Measurements from ENCODE around the gene ARL4C.

Gene ARL4C

DNA sequence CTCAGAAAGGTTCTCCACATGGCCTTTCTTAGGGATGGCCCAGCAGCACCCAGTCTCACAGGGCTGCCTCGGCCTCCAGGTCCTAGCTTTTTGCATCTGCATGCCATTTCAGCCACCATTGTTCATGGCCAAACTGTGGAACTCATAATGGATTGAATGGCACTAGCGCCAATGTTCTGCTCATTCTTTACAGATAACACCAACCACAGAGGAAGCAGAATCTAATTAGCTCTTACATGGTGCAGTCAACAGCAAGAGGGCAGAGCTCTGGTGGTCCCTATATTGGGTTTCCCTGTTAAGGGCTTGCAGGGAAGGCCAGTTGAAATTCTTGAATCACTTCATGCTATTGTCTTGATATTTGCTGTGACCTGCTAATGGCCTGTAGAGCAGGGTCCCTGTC is 45.6 kb downstream of the ARL4C start:
- Histone ChIP-seq H3K9ac (ENCODE audit: insufficient read length, low read depth) (no peak overlapping the region), H3K9me3 (ENCODE audit: insufficient read depth, low read length) (peaks cover 19% of the 10 kb centered on the region), H3K4me1 (ENCODE audit: insufficient read depth, insufficient read length) (peaks cover 19% of the 10 kb centered on the region), H3K4me3 (ENCODE audit: insufficient read length, low read depth) (no peak overlapping the region), H3K27me3 (ENCODE audit: insufficient read depth, insufficient read length) (no peaks in the 10 kb centered on the region), H3K36me3 (ENCODE audit: insufficient read depth, insufficient read length, low read length) (no peaks in the 10 kb centered on the region)
- TF ChIP-seq ZNF274 (IDR thresholded peaks at IDR 0.05; ENCODE audit: low read depth, low read length) = no peak
- TF ChIP-seq YY1 (IDR thresholded peaks at IDR 0.05; ENCODE audit: insufficient read depth, insufficient read length) = no peak
- TF ChIP-seq SUZ12 (IDR thresholded peaks at IDR 0.05; ENCODE audit: extremely low read depth, insufficient read depth, insufficient read length) = no peak
- no peak for DNase-seq (ENCODE audit: low read depth, low spot score)

DNA sequence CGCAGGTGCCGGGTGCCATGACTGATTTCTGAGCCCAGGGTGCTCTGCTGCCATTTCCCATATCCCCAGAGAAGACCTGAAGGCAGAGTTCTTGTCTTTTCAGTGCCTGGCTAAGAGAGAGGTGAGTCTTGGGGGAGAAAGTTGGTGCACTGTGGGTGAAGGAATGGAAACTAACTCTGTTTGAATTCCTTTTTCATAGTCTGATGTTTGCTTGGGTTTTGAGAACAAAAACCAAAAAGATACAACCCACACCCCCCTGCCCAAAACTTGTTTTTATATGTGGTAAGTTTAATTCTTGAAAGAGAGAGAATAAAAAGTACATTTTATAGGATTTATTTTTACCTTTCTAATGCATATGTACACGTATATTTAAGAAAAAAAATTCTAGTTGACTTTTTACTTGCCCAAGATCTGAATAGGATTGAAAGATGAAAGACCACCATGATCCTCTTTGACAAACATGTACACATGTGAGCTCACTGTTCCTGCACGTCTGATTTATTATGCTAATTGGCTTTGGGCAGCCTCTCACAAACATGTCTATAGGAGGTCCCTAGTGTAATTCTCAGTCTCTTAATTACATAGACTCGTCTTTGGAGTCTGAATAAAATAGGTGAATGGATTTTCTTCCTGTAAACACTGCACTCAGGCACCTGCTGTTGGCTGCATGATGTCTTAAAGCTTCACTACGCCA is 46.3 kb downstream of the ARL4C start:
- no peak overlapping the region for H3K9ac ChIP-seq (ENCODE audit: insufficient read length, low read depth)
- TF ChIP-seq ZNF274 (IDR thresholded peaks at IDR 0.05; ENCODE audit: low read depth, low read length) = no peak
- TF ChIP-seq YY1 (IDR thresholded peaks at IDR 0.05; ENCODE audit: insufficient read depth, insufficient read length) = no peak
- no peak for TF ChIP-seq SUZ12 (IDR thresholded peaks at IDR 0.05; ENCODE audit: extremely low read depth, insufficient read depth, insufficient read length)
- no peak for DNase-seq (ENCODE audit: low read depth, low spot score)
- peaks cover 19% of the 10 kb centered on the region for H3K4me1 ChIP-seq (ENCODE audit: insufficient read depth, insufficient read length)
- no peaks in the 10 kb centered on the region for H3K27me3 ChIP-seq (ENCODE audit: insufficient read depth, insufficient read length)
- H3K9me3 ChIP-seq (ENCODE audit: insufficient read depth, low read length) = peaks cover 19% of the 10 kb centered on the region
- H3K4me3 ChIP-seq (ENCODE audit: insufficient read length, low read depth) = no peak overlapping the region
- no peaks in the 10 kb centered on the region for H3K36me3 ChIP-seq (ENCODE audit: insufficient read depth, insufficient read length, low read length)

DNA sequence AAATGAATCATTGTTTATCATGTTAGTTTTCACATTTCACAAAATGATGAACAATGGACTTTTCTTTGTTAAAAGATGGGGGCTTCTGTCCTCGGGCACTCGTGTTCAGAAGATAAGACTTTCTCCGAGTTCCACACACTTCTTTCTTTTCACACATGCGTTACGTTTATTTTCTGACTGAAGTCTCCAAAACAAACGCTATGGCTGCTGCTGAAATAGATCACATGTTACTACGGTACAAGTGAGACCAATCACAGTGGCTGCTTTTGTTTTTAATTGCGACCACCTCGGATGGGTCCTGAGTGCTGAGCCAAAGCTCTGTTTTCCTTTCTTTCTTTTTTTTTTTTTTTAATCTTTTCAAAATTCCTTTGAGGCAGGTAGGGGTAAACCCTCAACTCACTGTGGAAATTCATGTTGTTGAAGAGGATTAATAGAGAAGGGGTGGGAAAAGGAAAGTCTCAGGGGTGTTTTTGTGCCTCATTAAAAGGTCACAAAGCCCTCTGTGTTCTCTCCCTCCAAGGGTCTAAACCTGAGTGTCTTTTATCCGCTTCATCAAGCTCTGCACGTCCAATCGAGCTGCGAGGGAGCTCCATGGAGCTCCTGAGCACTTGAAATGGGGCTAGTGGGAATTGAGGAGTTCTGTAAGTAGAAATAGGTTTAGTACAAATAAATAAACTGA is 48.2 kb downstream of the ARL4C start:
- DNase-seq (ENCODE audit: low read depth, low spot score) = peak; percentile 67
- Histone ChIP-seq H3K4me3 (ENCODE audit: insufficient read length, low read depth) (no peak overlapping the region), H3K9me3 (ENCODE audit: insufficient read depth, low read length) (peaks cover 10% of the 10 kb centered on the region), H3K4me1 (ENCODE audit: insufficient read depth, insufficient read length) (peaks cover 19% of the 10 kb centered on the region), H3K9ac (ENCODE audit: insufficient read length, low read depth) (no peak overlapping the region), H3K36me3 (ENCODE audit: insufficient read depth, insufficient read length, low read length) (no peaks in the 10 kb centered on the region), H3K27me3 (ENCODE audit: insufficient read depth, insufficient read length) (no peaks in the 10 kb centered on the region)
- TF ChIP-seq SUZ12 (IDR thresholded peaks at IDR 0.05; ENCODE audit: extremely low read depth, insufficient read depth, insufficient read length) = no peak
- no peak for TF ChIP-seq ZNF274 (IDR thresholded peaks at IDR 0.05; ENCODE audit: low read depth, low read length)
- no peak for TF ChIP-seq YY1 (IDR thresholded peaks at IDR 0.05; ENCODE audit: insufficient read depth, insufficient read length)

DNA sequence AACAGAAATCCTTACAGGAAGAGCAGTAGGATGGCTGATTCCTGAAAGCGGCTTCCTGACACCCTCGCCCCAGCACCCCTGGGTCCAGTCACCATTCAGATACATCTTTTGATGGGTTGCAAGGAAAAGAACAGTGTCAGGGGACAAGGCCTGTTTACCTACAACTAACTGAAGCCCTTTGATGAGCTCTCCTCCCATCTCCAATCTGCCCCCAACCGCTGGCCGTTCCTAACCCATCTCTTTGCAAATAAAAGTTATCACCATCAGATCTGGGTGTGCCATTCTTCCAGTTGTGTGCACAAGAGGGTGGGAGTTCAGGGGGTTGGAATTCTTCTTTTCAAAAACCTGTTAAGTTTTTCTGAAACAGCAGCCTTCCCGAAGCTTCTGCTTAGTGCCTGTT is 48.9 kb downstream of the ARL4C start:
- H3K36me3 ChIP-seq (ENCODE audit: insufficient read depth, insufficient read length, low read length) = no peaks in the 10 kb centered on the region
- peaks cover 4% of the 10 kb centered on the region for H3K9me3 ChIP-seq (ENCODE audit: insufficient read depth, low read length)
- peaks cover 19% of the 10 kb centered on the region for H3K4me1 ChIP-seq (ENCODE audit: insufficient read depth, insufficient read length)
- no peak overlapping the region for H3K4me3 ChIP-seq (ENCODE audit: insufficient read length, low read depth)
- no peak for DNase-seq (ENCODE audit: low read depth, low spot score)
- no peak overlapping the region for H3K9ac ChIP-seq (ENCODE audit: insufficient read length, low read depth)
- TF ChIP-seq ZNF274 (IDR thresholded peaks at IDR 0.05; ENCODE audit: low read depth, low read length) (no peak), YY1 (IDR thresholded peaks at IDR 0.05; ENCODE audit: insufficient read depth, insufficient read length) (no peak), SUZ12 (IDR thresholded peaks at IDR 0.05; ENCODE audit: extremely low read depth, insufficient read depth, insufficient read length) (no peak)
- H3K27me3 ChIP-seq (ENCODE audit: insufficient read depth, insufficient read length) = no peaks in the 10 kb centered on the region

DNA sequence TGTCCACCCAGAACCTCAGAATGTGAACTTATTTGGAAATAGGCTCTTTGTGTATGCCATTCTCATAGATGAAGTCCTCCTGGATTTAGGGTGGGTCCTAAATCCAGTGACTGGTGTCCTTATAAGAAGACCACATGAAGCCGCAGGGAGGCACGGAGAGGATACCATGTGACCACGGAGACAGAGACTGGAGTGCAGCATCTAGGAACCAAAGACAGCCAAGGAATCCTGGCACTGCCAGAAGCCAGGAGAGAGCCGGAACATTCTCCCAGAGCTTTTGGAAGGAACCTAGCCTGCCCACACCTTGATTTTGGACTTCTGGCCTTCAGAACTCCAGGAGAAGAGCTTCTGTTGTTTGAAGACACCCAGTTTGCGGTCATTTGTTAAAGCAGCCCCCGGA is 49.7 kb downstream of the ARL4C start:
- DNase-seq (ENCODE audit: low read depth, low spot score) = no peak
- Histone ChIP-seq H3K27me3 (ENCODE audit: insufficient read depth, insufficient read length) (no peaks in the 10 kb centered on the region), H3K9me3 (ENCODE audit: insufficient read depth, low read length) (no peaks in the 10 kb centered on the region), H3K36me3 (ENCODE audit: insufficient read depth, insufficient read length, low read length) (no peaks in the 10 kb centered on the region), H3K9ac (ENCODE audit: insufficient read length, low read depth) (no peak overlapping the region), H3K4me1 (ENCODE audit: insufficient read depth, insufficient read length) (peaks cover 19% of the 10 kb centered on the region), H3K4me3 (ENCODE audit: insufficient read length, low read depth) (no peak overlapping the region)
- no peak for TF ChIP-seq YY1 (IDR thresholded peaks at IDR 0.05; ENCODE audit: insufficient read depth, insufficient read length)
- no peak for TF ChIP-seq SUZ12 (IDR thresholded peaks at IDR 0.05; ENCODE audit: extremely low read depth, insufficient read depth, insufficient read length)
- no peak for TF ChIP-seq ZNF274 (IDR thresholded peaks at IDR 0.05; ENCODE audit: low read depth, low read length)

DNA sequence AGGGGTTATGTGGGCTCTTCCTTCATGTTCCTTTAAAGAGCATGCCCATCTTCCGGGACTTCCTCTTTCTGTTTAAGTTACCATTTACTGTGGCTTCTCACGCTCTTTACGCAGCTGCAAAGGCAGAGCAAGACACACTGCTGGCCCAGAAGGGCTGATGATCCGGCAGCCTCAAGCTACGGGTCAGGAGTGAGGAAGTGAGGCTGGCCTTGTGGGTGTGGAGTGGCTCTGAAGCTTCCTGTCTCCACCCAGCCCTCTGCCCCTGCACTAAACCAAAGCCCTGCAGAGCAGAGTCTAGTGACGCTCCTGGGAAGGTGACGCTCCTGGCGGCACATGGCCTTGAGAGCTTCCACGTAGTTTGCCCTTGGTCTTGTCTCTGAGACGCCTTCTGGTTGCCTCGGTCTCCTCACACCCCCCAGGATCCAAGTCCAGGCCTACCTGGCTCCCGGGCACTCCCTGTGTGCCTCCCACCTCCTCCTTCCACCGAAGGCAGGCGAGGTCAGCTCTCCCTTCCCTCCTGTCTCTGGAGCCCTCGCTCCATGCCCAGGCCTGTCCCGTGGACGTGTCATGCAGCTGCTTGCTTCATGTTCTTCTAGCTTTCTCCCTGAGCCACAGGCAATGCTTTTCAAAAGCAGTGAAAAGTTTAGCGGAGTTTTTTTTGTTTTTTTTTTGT is 50.3 kb downstream of the ARL4C start:
- DNase-seq (ENCODE audit: low read depth, low spot score) = no peak
- Histone ChIP-seq H3K9me3 (ENCODE audit: insufficient read depth, low read length) (no peaks in the 10 kb centered on the region), H3K9ac (ENCODE audit: insufficient read length, low read depth) (peak overlapping the region; percentile 37), H3K36me3 (ENCODE audit: insufficient read depth, insufficient read length, low read length) (no peaks in the 10 kb centered on the region), H3K4me1 (ENCODE audit: insufficient read depth, insufficient read length) (peaks cover 18% of the 10 kb centered on the region), H3K4me3 (ENCODE audit: insufficient read length, low read depth) (no peak overlapping the region), H3K27me3 (ENCODE audit: insufficient read depth, insufficient read length) (no peaks in the 10 kb centered on the region)
- no peak for TF ChIP-seq SUZ12 (IDR thresholded peaks at IDR 0.05; ENCODE audit: extremely low read depth, insufficient read depth, insufficient read length)
- no peak for TF ChIP-seq ZNF274 (IDR thresholded peaks at IDR 0.05; ENCODE audit: low read depth, low read length)
- TF ChIP-seq YY1 (IDR thresholded peaks at IDR 0.05; ENCODE audit: insufficient read depth, insufficient read length) = no peak

DNA sequence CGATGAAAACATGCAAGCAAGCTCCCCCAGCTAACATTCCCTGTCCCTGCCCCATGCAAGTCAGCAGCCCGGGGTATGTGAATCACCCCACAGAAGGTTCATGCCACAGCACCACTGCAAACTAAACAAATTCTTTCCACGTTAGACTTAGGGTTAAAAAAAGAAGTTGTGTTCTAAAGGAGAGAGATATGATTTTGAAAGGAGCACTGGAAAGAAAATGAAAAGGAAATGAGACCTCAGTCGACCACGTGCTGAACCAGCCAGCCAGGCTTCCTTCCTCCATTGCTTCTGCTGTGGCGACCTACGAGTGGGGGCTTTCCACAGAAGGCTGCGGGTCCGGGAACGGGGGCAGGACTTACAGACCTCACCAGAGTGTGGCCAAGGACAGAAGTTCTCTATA is 52.0 kb downstream of the ARL4C start:
- no peak overlapping the region for H3K9ac ChIP-seq (ENCODE audit: insufficient read length, low read depth)
- TF ChIP-seq YY1 (IDR thresholded peaks at IDR 0.05; ENCODE audit: insufficient read depth, insufficient read length) = no peak
- H3K9me3 ChIP-seq (ENCODE audit: insufficient read depth, low read length) = no peaks in the 10 kb centered on the region
- no peak overlapping the region for H3K4me3 ChIP-seq (ENCODE audit: insufficient read length, low read depth)
- DNase-seq (ENCODE audit: low read depth, low spot score) = no peak
- no peaks in the 10 kb centered on the region for H3K36me3 ChIP-seq (ENCODE audit: insufficient read depth, insufficient read length, low read length)
- H3K27me3 ChIP-seq (ENCODE audit: insufficient read depth, insufficient read length) = no peaks in the 10 kb centered on the region
- peaks cover 8% of the 10 kb centered on the region for H3K4me1 ChIP-seq (ENCODE audit: insufficient read depth, insufficient read length)
